Dermis microvascular lymphatic vessel endothelial cell (primary cell): ENCODE results near the gene ARHGAP23. TPM values are rescaled to one million over a fixed set of nuclear protein-coding genes. Genes with fewer than 3 reads are reported as not detected.

Experiments
- DNase-seq, 2 donors: peaks; one replicate each; pipeline versions ENCODE4 v3.0.0 to v3.0.0-alpha.2; 2010; ENCODE audit warnings: low read depth in 2 of 2
- total RNA-seq: library from RNA; depleted of rRNA; stranded (reverse); fragments of >200 nt; gene quantifications from 2 replicates; pipeline ENCODE4 v1.2.1, GENCODE V29; 2014

The ARHGAP23 gene
- total RNA-seq, 1 donor from 2014 or later = 28.2 TPM

DNA sequence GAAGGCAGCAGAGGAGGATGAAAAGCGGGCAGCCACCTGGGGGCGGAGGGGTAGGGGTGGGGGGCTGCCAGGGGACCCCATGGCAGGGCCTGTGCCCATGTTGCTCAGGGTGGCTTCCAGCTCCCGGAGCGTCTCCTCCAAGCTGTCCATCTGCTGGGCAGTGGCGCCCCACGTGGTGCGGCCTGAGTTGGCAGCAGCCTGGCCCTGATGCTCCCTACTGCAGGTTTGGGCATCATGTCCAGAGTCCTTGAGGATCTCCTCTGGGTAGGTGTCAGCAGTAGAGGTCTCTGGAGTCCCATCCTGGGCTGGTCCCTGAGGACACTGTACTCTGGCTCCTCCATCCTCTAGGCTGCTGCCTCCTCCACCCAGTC lies 116.6 kb downstream of the ARHGAP23 start:
- no peak for DNase-seq

DNA sequence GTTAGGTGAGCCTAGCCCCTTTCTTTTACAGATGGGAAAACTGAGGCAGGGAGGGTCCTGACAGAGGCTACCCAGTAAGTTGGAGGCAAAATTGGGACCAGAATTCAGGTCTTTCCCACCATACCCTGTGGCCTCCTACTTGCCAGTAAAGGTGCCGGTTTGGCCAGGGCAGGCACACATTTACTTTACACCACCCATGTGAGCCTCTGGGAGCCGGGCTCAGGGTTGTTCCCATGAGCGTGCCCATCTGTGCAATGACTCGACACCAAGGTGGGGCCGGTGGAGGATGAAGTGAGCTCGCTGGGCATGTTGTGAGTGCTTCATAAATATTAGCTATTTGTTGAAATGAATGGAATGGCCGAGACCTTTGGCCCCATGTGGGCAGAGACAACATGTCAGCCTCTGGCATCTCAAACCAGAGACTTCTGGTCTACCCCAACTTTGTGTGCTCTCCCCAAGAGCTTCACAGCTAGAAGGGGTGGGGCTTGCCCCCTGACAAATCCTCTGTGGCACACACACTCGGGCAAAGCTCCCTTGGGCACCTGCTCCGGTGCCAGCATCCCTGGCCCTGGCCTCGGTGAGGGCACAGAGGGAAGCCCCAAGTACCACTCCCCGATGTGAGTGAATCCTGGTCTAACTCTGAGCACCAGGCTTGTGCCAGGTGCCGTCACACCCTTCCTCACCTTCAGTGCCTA lies 117.4 kb downstream of the ARHGAP23 start:
- no peak for DNase-seq

DNA sequence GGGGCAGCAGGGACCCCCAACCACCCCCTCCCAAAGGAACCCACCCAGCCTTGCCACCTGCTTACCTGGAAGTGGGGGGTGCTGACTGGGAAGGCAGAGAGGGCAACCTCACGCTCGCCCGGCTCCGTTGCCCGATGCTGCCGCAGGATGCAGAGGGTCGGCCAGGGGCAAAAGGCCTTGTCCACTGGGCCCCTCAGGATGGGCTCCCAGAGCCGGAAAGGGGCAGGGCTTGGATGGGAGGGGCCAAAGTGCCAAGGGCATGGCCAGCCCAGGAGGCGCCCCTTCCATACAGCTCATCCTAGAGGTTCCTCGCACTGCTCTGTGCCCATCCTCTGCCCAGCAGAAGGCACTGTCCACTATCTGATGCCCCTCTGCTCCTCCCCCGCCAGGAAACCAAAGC lies 118.1 kb downstream of the ARHGAP23 start:
- no peak for DNase-seq

DNA sequence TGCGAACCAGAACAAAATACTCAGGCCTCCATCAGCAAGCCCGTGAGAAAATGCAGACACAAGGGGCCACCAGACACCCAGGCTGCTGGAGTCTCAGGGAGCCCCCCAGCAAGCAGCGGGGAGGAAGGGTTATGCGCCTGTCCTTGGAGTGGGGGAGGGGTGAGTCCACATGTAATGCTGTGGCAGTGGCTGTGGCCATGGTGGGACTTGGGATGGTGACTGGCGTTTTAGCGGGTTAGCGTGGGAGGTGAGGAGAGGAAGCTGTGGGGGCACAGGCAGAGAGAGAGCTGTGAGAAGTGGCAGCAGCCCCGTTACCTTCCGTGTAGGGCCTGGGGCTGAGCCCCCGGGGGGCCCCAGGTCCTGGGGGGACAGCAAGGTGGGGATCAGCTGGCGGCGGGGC lies 119.2 kb downstream of the ARHGAP23 start:
- no peak for DNase-seq

- DNase-seq = no peak
These were observed 121.0 kb downstream of the ARHGAP23 start for GRCh38 chr17:38549285-38549684.

DNA sequence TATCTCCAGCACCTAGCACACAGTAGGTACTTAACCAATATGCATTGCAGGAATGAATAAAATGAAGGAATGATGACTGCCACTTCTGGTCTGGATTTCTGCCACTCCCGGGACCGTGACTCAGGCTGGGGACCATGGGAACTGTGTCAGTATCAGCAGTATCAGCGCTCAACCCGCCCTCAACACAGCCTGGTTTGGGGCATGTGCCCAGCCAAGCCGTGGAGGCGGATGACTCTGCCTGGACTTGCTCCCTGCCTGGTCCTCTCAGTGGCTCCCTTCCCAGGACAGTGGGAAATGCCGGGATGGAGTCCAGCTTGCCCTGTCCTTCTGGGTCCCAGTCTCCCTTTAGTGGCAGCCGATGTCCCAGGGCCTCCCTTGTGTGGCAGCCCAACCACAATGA lies 122.4 kb downstream of the ARHGAP23 start:
- peak in 1 of 2 donors; percentile 9 for DNase-seq

- DNase-seq = no peak
These were observed 122.9 kb downstream of the ARHGAP23 start for GRCh38 chr17:38551121-38551520.

GRCh38 chr17:38552343-38552742 lies 124.1 kb downstream of the ARHGAP23 start:
- no peak for DNase-seq

DNA sequence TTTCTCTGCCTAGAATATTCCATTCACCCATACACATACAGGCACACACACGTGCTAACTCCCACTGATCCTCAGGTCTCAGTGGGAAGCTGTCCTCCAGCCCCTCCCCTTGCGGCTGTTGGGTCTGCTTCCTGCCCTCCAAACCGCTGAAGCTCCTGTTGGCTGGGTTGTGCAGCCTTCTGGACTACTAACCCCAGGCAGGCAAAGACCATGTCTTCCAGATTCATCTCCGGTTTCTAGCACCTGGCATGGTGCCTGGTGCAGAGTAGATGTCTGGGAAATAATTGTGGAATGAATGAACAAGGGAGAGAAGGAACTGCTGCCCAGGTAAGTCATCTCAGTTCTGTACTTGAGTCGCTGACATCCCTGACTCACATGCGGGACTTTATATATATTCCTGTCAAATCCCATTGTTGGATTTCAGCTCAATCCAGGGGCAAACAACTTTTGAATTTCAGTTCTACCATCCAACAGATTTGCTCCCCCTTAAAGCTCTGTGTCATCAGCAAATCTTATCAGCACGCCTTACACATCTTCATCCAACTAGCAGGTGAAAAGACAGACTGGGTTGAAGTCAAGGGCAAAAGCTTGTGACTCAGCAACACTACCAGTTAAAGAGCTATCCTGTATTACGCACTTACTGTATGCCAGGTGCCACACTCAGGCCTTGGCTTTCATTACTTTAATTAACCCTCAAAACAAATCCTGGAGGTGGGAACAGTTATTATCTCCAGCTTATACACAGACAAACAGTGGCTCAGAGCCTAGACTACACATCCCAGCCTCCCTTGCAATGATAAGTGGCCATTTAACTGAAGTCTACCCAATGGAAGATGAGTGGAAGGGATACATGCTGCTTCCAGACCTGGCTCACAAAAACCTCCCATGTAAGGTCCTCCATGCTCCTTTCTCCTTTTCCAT lies 126.4 kb downstream of the ARHGAP23 start:
- no peak for DNase-seq

DNA sequence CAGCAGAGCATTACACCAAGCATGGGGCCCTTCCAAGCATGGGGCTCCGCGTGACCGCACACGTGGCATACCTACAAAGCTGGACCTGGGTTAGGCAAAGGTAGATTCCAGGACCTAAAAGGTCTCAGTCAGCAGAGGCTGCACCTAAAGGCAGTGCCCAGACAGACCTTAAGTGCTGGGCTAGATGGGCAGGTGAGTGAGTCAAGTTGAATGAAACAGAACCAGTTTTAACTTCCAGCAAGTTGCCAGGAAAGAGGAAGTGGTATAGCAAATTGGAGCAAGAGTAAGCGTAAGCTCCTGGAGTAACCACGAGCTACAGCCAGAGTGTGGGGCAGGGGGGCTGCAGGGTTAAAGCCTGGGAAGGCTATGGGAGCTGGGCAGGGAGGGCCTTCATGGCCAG lies 128.0 kb downstream of the ARHGAP23 start:
- no peak for DNase-seq

- no peak for DNase-seq
These were observed 129.1 kb downstream of the ARHGAP23 start for GRCh38 chr17:38557396-38557795.

GRCh38 chr17:38557836-38558727 lies 129.8 kb downstream of the ARHGAP23 start:
- peak; percentile 79 to 89 for DNase-seq

GRCh38 chr17:38558728-38559050 lies 130.4 kb downstream of the ARHGAP23 start:
- DNase-seq = no peak

GRCh38 chr17:38559051-38559879 lies 131.0 kb downstream of the ARHGAP23 start:
- peak; percentile 17 to 53 for DNase-seq

DNA sequence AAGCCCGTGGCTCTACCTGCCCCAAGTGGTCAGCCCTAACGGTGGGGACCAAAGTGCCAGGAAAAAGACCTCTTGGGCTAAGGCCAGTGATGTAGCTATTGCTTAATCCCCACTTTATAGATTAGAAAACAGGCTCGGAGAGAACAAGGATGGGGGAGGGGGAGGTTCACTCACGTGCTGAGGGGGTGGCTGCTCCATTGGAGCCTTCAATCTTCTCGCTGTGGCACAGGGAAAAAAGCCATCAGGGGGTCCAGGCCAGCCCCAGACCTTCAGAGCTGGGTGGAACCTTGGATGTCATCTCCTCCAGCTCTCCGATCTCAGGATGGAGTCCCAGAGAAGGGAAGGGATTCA lies 131.6 kb downstream of the ARHGAP23 start:
- no peak for DNase-seq

- DNase-seq = peak in 1 of 2 donors; percentile 51
These were observed 132.4 kb downstream of the ARHGAP23 start for GRCh38 chr17:38560503-38561318.

GRCh38 chr17:38561416-38562214 lies 133.4 kb downstream of the ARHGAP23 start:
- peak in 1 of 2 donors; percentile 11 for DNase-seq
